ENCODE measurements around the gene FER.

FER gene

GRCh38 chr5:109100971-109101370, 353.3 kb downstream of the FER start:
- no peaks in the 10 kb centered on the region for H4K20me1 ChIP-seq (ENCODE audit: control insufficient read depth, insufficient read depth, low read depth, low read length)
- TF ChIP-seq CTCF (IDR thresholded peaks at IDR 0.05; ENCODE audit: low read depth, low read length, poor library complexity, severe bottlenecking) (no peak), EZH2phosphoT487 (IDR thresholded peaks at IDR 0.05; ENCODE audit: borderline replicate concordance, low read length) (no peak)
- no peaks in the 10 kb centered on the region for H3K27me3 ChIP-seq (ENCODE audit: control insufficient read depth, low read length)
- no peaks in the 10 kb centered on the region for H3K9me2 ChIP-seq (replicated peaks; ENCODE audit: control insufficient read depth, low read length)
- no peaks in the 10 kb centered on the region for H3K9me3 ChIP-seq (ENCODE audit: control insufficient read depth, insufficient read depth, low read length)
- no peak overlapping the region for H3K27ac ChIP-seq (ENCODE audit: low read depth, low read length)
- no peak overlapping the region for H3K4me2 ChIP-seq (ENCODE audit: low read length)
- no peaks in the 10 kb centered on the region for H3K4me1 ChIP-seq (ENCODE audit: control insufficient read depth, low read length)
- H3K79me2 ChIP-seq (ENCODE audit: control insufficient read depth, low read length) = no peaks in the 10 kb centered on the region
- no peaks in the 10 kb centered on the region for H3F3A ChIP-seq (ENCODE audit: control insufficient read depth, insufficient read depth)
- H3K36me3 ChIP-seq (ENCODE audit: control insufficient read depth, low read length) = no peaks in the 10 kb centered on the region
- H3K4me3 ChIP-seq (ENCODE audit: low read length) = no peak overlapping the region

- TF ChIP-seq CTCF (IDR thresholded peaks at IDR 0.05; ENCODE audit: low read depth, low read length, poor library complexity, severe bottlenecking) = no peak
- TF ChIP-seq EZH2phosphoT487 (IDR thresholded peaks at IDR 0.05; ENCODE audit: borderline replicate concordance, low read length) = no peak
- Histone ChIP-seq H3K36me3 (ENCODE audit: control insufficient read depth, low read length) (no peaks in the 10 kb centered on the region), H3K4me2 (ENCODE audit: low read length) (no peak overlapping the region), H3K9me2 (replicated peaks; ENCODE audit: control insufficient read depth, low read length) (no peaks in the 10 kb centered on the region), H3K9me3 (ENCODE audit: control insufficient read depth, insufficient read depth, low read length) (no peaks in the 10 kb centered on the region), H3K4me1 (ENCODE audit: control insufficient read depth, low read length) (no peaks in the 10 kb centered on the region), H3K27me3 (ENCODE audit: control insufficient read depth, low read length) (no peaks in the 10 kb centered on the region), H3K79me2 (ENCODE audit: control insufficient read depth, low read length) (no peaks in the 10 kb centered on the region), H4K20me1 (ENCODE audit: control insufficient read depth, insufficient read depth, low read depth, low read length) (no peaks in the 10 kb centered on the region), H3F3A (ENCODE audit: control insufficient read depth, insufficient read depth) (no peaks in the 10 kb centered on the region), H3K4me3 (ENCODE audit: low read length) (no peak overlapping the region), H3K27ac (ENCODE audit: low read depth, low read length) (no peak overlapping the region)
Observed at GRCh38 chr5:109102096-109102690, 354.5 kb downstream of the FER start.

GRCh38 chr5:109105631-109106267, 358.1 kb downstream of the FER start:
- Histone ChIP-seq H3K4me2 (ENCODE audit: low read length) (no peak overlapping the region), H4K20me1 (ENCODE audit: control insufficient read depth, insufficient read depth, low read depth, low read length) (no peaks in the 10 kb centered on the region), H3K4me1 (ENCODE audit: control insufficient read depth, low read length) (no peaks in the 10 kb centered on the region), H3K27me3 (ENCODE audit: control insufficient read depth, low read length) (no peaks in the 10 kb centered on the region), H3K9me3 (ENCODE audit: control insufficient read depth, insufficient read depth, low read length) (no peaks in the 10 kb centered on the region), H3K4me3 (ENCODE audit: low read length) (no peak overlapping the region), H3K79me2 (ENCODE audit: control insufficient read depth, low read length) (no peaks in the 10 kb centered on the region), H3K27ac (ENCODE audit: low read depth, low read length) (no peak overlapping the region), H3K9me2 (replicated peaks; ENCODE audit: control insufficient read depth, low read length) (no peaks in the 10 kb centered on the region), H3K36me3 (ENCODE audit: control insufficient read depth, low read length) (no peaks in the 10 kb centered on the region), H3F3A (ENCODE audit: control insufficient read depth, insufficient read depth) (no peaks in the 10 kb centered on the region)
- TF ChIP-seq EZH2phosphoT487 (IDR thresholded peaks at IDR 0.05; ENCODE audit: borderline replicate concordance, low read length) (no peak), CTCF (IDR thresholded peaks at IDR 0.05; ENCODE audit: low read depth, low read length, poor library complexity, severe bottlenecking) (no peak)
